GM12874 (cell line): Measurements from ENCODE around the gene LAMP5.

ENCODE experiments used
- TF ChIP-seq, protein P1 (sequence below): IDR thresholded peaks from 2 replicates; pipeline ENCODE4 v1.5.1; 2011; ENCODE audit warnings: low read depth, mild to moderate bottlenecking, control low read depth, low read length, moderate library complexity; ENCODE audit not compliant: insufficient read depth

LAMP5 gene

DNA sequence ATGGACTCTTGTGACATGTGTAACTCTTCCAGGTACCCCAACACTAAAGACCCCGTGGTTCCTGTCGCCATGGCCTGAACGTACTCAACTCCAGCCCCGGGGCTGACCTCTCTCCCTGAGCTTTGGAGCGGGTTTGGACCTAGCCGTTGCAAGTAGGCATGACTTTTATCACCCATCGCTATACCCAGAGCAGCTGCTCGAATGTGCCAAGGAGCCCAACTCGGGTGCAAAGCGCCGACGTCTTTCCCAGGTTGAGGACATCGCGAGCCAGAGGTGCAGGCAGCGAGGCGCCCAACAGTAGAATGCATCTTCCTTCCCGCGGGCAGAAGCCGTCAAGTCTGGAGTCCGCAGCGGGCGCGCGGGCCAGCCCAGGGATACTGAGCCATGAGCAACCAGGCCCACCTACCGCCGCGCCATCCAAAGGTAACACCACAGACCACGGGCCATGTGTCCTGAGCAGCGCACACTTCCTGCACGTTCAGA, 5.7 kb upstream of the LAMP5 start:
- TF ChIP-seq, protein P1, sequence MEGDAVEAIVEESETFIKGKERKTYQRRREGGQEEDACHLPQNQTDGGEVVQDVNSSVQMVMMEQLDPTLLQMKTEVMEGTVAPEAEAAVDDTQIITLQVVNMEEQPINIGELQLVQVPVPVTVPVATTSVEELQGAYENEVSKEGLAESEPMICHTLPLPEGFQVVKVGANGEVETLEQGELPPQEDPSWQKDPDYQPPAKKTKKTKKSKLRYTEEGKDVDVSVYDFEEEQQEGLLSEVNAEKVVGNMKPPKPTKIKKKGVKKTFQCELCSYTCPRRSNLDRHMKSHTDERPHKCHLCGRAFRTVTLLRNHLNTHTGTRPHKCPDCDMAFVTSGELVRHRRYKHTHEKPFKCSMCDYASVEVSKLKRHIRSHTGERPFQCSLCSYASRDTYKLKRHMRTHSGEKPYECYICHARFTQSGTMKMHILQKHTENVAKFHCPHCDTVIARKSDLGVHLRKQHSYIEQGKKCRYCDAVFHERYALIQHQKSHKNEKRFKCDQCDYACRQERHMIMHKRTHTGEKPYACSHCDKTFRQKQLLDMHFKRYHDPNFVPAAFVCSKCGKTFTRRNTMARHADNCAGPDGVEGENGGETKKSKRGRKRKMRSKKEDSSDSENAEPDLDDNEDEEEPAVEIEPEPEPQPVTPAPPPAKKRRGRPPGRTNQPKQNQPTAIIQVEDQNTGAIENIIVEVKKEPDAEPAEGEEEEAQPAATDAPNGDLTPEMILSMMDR: no peak

DNA sequence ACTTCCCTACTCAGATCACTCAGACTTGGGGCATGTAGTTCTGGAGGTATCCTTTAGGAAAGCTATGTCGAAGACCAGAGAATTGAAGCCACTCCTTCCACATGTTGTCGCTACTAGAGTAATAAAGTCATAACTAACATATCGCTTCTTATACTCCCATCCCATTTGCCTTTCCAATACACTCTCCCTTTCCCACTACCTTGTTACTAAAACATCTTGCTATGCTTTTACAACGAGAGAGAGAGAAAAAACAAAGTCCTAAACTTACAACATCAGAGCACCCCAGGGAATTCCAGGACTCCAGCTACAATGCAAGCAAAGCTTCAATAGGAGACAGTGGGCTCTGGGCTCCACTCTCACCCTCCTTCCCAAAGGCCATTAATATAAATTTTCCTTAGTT, 5.1 kb upstream of the LAMP5 start:
- TF ChIP-seq, protein P1: no peak

DNA sequence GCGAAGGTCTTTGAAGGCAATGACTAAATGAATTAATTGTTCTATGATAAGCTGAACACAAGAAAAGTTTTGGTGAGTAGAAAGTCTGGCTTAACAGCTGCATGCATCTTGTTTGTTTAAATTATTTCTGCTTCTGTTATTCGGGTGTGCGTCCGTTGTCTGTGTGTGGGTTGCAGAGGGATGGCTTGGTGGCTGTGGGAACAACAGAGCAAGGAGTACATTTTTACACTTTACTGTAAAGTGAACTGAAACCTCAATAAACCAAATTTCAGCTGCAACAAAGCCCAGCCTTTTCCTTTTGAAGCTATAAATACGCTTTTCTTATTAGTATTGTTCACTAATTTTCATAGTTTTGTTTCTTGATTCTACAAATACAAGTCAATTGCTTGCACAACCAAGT, 3.5 kb upstream of the LAMP5 start:
- TF ChIP-seq, protein P1: no peak

DNA sequence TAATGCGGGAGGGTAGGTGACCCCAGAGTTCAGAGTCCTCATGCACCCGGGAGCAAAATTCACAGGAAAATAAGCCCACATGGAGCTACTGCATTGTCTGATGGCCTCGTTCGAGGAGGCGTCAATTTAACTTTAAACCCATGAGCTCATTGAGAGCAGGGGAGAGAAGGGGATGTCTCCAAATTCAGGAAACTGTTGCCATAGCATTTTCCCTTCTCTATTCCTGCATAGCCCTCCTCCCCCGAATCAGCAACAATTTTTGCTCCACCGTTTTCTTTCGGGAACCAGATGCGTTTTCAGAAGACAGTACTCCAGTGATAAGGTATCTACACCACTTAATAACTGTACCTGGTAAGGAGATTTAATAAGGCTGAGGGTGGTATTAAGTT, 324 bp upstream of the LAMP5 start:
- TF ChIP-seq, protein P1: no peak

DNA sequence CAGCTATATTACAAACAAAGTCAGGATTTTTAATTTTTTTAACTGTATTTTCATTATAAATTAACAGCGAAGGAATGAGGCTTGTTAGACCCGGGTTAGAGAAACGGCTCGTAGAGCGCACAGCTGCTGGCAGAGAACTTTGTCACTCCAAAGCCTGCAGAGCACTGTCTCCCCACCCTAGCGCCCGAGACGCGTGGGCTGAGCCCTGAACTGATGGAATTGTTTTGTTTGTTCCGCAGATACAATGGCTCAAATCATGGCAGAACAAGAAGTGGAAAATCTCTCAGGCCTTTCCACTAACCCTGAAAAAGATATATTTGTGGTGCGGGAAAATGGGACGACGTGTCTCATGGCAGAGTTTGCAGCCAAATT, 810 bp downstream of the LAMP5 start:
- TF ChIP-seq, protein P1: no peak

DNA sequence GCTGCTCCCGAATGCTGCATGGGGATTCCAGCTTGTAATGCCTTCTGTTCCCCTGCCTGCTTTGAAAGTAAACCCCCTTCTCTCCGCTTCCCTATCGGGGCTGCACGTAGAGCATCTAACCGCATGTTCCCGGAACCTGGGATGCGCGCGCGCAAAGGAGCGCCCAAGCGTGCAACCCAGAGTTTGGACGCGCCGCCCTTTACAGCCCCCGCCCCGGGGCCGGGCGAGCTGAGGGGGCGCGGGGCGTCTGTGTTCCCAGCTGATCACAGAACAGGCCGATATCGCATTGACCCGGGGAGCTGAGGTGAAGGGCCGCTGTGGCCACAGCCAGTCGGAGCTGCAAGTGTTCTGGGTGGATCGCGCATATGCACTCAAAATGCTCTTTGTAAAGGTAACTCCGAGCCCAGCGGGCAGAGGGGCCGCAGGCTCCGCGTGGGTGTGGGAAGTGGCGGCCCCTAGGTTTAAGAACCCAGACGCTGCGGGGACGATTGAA, 1.4 kb downstream of the LAMP5 start:
- TF ChIP-seq, protein P1: no peak

DNA sequence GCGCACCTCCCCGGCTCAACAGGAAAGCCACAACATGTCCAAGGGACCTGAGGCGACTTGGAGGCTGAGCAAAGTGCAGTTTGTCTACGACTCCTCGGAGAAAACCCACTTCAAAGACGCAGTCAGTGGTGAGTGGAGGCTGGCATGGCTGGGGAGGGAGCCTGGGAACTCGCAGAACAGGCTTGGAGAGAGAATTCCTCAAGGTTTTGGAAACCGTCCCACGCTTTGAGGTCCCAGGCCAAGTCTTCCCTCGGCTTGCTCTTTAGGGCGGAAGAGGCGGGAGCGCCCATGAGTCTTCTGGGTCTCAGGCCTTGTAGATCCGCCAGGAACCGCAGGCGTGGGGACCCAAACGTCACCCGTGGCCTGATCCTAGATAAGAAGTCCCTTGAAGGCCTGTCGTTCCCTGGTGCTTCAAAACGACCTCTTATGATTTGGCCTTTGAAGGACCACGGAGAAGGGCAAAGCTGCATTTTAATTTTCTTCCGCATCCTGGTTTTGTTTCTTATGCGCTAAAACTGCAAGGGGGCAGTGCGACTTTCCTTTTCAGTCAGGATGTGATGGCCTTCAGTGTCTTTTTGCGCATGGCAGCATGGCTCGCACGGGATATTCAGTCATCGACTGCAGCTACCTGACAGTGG, 2.0 kb downstream of the LAMP5 start:
- TF ChIP-seq, protein P1: no peak
